Renal cortex interstitium (tissue), 11 donors: ENCODE measurements around the gene EMP1. TPM values are rescaled to one million over a fixed set of nuclear protein-coding genes. Genes with fewer than 3 reads are reported as not detected.

Experiments used
- DNase-seq, 11 donors: peaks; one replicate each; pipeline ENCODE4 v3.0.0-alpha.2; 2013; ENCODE audit warnings: low read depth in 9 of 11, low spot score in 4 of 11; ENCODE audit errors: extremely low read depth in 1 of 11
- polyA plus RNA-seq, 3 donors: library from polyadenylated mRNA; unstranded; fragments of 120-200 nt; gene quantifications; one replicate each; pipeline ENCODE4 v1.2.1, GENCODE V29; 2013; ENCODE audit not compliant: insufficient read length in 3 of 3

EMP1 gene
- polyA plus RNA-seq, 3 donors, result 105 to 117 (median 114) TPM

DNA sequence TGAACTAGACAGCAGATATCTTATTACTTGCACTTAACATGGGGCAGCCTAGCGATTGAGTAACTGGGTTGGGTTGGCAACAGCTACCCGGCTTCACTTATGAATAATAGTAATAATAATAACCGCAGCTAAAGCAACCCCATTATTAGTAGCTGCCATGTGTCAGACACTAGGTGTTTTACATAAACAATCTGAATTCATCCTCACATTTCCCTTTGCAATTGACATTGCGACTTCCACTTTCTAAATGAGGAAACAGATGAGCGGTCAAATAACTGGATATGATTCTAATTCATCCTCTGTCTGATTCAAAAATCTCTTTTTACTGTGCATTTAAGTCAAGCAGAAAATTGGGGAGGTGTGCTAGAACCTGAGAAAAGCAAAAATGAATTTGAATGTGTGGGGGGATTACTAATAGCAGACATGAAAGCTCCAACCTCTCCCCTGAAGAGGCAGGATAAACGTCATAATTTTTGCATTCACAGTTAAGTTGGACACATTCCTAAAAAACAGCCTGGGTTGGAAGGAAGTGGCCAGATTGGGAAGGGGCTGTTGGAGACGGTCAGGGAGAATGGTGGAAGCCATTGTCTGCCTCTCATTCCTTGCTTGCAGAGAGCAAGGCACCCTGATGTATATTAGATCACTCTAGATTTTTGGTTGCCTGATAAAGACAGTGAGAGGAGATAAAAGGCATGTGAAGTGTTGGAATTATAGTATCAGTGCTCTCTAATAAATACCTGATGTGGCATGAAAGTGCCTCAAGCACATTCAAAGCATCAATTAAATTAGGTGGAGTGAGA lies 13.1 kb downstream of the EMP1 start:
- DNase-seq, result no peak

GRCh38 chr12:13210236-13211190 lies 14.0 kb downstream of the EMP1 start:
- no peak for DNase-seq

- no peak for DNase-seq
Observed at GRCh38 chr12:13211191-13211858, 14.8 kb downstream of the EMP1 start.

GRCh38 chr12:13211859-13212664 lies 15.5 kb downstream of the EMP1 start:
- peak in 9 of 11 donors; percentile 69 to 86 (median 75) for DNase-seq

GRCh38 chr12:13215056-13215455 lies 18.5 kb downstream of the EMP1 start:
- no peak for DNase-seq

DNA sequence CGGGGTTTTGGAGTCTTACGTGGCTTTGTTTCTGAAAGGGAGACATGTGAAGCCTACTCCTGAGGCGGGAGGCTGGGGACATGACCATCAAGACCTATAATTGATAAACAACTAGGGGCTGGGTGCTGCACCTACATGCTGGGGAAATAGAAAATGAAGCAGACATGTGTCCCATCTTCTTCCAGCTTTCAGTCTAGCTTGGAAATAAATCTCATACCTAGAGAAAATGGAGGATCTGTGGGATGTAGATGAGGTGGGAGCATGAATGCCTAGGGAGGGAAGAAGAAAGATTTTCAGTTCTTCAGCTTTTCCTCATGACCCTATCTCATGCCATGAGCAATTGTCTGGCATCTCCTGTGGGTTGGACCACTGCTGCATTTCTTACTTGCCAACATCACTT lies 22.1 kb downstream of the EMP1 start:
- no peak for DNase-seq

DNA sequence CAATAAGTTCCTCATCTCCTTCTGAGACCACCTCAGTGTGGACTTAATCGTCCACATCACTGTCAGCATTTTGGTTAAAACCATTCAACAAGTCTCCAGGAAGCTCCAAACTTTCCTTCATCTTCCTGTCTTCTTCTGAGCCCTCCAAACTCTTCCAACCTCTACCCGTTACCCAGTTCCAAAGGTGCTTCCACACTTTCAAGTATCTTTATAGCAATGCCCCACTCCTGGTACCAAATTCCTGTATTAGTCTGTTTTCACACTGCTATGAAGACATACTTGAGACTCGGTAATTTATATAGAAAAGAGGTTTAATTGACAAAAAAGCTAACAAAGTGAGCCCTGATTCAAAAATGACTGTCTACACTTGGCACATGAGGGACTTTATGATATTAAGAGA lies 22.8 kb downstream of the EMP1 start:
- no peak for DNase-seq

DNA sequence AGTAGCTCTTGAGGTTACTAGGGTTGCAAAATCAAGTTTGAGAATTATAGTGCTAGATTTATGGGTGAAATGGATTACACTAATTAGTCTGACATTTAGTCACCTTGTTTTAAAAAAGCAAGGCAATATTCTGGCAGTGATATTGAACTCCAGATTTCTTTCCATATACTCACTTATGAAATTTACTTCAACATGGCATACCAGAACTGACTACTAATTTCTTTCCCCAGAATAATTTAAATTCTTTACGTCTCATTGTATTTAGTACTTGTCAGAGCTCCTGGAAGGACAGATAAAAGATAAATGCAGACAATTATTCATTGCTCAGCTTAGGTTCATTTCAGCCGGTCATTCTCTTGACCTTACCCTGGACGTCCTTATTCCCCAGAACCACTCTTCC lies 24.3 kb downstream of the EMP1 start:
- no peak for DNase-seq

DNA sequence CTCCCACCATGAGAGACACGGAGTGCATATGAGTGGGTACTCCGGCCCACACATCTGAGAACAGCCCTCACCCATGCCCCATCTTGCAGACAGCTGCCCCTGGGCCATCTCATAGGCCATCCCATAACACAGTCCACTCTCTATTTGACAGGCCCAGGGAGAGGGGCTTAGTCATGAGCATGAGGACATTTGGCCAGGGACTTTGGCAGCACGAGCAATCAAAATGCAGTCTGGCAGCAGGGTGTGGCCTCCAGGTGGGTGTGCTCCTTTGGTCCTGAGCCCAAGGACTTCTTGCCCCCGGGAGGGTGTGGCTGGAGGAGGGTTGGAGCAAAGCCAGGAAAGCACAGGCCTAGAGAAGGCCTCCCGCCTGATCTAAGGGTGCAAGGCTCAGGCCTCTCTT lies 25.6 kb downstream of the EMP1 start:
- DNase-seq, result no peak

GRCh38 chr12:13223179-13223804 lies 26.8 kb downstream of the EMP1 start:
- DNase-seq, result no peak

GRCh38 chr12:13223941-13224340 lies 27.4 kb downstream of the EMP1 start:
- DNase-seq, result no peak

DNA sequence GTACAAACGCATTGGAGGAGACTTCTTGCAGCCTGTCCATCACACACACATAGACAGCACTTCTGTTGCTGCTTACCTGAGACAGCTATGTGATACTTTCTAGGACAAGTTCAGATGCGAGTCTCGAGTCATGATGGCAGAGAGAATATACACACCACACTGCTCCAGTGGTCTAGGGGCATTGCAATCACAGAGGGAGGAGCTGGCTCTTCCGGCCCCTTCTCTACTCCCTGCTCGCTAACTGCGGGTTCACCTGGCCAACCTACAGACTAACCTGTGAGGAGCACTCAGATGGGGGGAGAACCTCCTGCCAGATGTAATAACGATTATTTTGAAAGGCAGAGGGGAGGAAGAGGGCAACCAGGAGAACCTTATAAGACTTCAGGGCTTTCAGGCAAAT lies 30.7 kb downstream of the EMP1 start:
- no peak for DNase-seq

DNA sequence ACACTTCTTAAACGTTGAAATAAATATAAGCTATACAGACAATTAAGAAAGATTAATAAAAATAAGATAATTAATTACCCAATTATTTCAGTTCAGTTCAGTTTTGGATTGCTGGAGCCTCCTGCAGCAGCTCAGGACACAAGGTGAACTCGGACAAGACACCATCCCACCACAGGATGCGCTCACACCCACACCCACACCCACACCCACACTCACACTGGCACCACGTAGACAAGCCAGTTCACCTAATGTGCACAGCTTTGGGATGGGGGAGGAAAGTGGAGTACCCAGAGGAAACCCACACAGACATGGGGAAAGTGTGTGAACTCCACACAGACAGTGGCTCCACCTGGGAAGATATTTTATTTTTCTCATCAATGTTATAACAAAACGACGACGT lies 32.1 kb downstream of the EMP1 start:
- DNase-seq, result no peak

DNA sequence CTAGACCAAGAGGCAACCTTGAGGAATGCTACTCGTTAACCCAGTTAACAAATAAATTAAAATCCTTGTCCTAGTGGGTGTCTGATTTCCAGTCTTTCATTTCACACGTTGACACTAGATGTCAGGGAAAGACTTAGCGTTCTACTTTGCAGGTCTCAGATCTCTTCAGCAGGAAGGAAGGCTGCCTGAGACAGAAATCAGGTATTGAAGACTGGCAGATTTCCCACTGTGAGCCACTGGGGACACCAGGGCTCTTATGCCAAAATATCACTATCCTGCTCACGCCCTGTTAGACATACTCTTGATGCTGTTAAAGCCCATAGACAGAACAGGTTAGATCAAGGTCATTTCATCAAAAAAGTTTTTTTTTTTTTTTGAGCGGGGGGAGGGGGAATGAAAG lies 33.0 kb downstream of the EMP1 start:
- DNase-seq, result no peak

DNA sequence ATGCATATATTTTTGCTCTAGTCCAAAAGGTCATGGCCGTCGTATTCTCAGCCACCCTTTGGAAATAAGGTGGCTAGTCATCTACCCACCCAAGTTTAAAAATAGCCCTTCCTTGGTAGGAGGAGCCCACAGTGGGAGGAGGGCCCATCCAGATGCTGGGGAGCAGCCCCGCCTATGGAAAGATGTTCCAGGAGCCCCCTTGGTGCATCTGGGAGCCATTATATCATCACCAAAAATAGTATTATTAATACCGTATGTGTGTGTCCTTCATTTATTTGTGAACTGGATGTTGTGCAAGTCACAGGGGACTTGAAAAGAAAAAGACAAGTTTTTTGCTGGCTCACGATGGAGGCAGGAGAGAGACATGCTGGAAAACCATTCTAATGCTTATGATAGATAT lies 34.0 kb downstream of the EMP1 start:
- DNase-seq, result no peak

DNA sequence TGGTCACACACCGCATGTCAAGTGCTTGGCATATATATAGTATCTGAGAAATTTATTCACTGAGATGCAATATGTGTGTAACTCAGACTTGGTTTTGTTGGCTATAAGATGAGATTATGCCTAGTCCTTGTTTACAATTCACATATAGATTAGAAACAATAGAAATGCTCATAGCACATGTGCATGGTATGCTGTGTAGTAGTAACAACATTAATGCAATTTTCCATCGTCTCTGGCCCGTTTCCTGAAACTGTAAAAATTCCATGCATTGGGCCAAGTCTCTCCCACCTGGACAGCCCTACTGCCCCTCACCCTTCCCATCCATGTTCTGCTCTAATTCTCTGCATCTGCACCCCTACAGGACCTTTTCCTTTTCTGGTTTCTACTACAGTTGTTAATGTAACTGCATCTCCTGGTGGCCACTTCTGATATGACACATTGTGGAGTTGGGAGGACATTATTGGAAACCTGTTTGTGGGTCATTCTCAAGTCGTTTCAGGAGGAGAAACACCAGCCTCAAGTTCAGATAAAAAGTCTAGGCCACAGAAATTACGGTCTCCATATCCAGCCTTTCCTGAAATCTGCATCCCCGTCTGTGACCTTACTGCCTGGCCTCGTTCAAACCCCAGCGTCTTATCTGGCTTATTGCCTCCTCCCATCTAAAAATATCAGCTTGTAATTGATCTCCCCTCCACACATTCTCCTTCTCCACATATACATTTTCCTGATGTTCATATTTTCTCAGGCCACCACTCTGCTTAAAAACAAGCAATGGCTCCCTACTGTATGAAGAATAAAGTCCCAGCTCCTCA lies 37.5 kb downstream of the EMP1 start:
- DNase-seq, result peak in 2 of 11 donors; percentile 47 to 58

- DNase-seq, result no peak
Observed at GRCh38 chr12:13238204-13238603, 41.7 kb downstream of the EMP1 start.
